ENCODE measurements around the gene KLK11. TPM values are rescaled to one million over a fixed set of nuclear protein-coding genes. Genes with fewer than 3 reads are reported as not detected.

KLK11 gene
- polyA plus RNA-seq, 3 donors = not detected

DNA sequence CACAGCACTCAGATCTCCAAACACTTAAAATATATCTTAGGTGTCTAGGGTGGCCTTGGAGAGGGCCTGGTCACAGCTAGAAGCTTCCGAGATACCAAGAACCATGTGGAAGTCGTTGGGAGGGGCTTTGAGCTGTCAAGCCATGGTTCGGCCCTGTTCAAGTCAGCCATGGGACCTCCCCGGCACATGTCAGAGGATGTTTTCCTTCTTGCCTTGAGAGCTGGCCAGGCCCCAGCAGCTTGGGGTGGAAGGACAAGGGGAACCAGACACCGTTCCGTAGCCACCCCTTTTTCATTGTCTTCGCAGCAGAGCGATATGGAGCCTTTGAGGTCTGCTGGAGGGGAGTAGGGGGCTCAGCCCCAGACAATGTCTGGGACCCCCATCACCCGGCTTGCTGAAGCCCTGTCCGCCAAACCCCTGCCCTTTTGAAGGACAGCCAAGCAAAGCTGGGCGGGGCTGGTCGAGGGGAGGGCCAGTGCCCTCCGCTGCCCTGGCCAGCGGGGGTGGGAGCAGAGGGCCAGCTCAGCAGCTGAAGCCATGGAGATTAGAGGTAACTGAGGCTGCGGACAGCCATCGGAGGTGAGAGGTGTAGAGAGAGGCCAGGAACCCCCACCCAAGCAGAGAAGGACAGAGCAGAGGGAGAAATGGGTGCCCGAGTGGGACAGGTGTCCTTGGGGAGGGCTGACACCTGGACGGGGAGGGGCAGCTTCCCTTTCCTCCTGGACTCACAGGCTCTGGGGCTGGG, 435 bp downstream of the KLK11 start:
- H3K27ac ChIP-seq (ENCODE audit: low read depth in 1 of 2, low read length in 2 of 2) = no peak overlapping the region
- no peaks in the 10 kb centered on the region for H3K4me1 ChIP-seq (ENCODE audit: control insufficient read depth in 1 of 2, insufficient read depth in 2 of 2, low read length in 2 of 2)

DNA sequence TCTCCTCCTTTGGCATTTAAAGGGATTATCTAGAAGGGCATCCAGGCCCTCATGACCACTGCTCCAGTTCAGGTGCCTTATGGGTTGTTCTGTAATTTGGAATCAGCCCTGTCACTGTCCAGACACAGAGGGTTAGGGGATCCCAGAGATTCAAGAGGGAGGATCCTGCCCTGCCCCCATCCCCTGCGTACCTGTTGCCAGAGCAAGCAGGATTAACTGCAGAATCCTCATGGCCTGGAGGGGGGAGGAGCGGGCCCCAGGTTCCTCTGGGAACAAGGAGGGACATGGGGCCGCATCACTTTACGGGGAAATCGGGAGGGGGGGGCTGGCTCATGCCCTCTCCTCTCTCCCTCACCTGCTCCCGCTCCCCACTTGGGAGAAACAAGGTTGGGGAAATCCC, 1.0 kb downstream of the KLK11 start:
- Histone ChIP-seq H3K79me2 (ENCODE audit: insufficient read depth, low read length) (no peaks in the 10 kb centered on the region), H4K20me1 (ENCODE audit: insufficient read depth, low read length) (no peaks in the 10 kb centered on the region), H2AFZ (ENCODE audit: insufficient read depth, low read depth, low read length, poor library complexity, severe bottlenecking) (no peak overlapping the region), H3K9me3 (replicated peaks in 1 of 2; ENCODE audit: control insufficient read depth in 1 of 2, insufficient read depth in 1 of 2, low read length in 2 of 2) (no peaks in the 10 kb centered on the region), H3K36me3 (replicated peaks in 1 of 2; ENCODE audit: control insufficient read depth in 1 of 2, insufficient read depth in 2 of 2, low read length in 2 of 2) (no peaks in the 10 kb centered on the region), H3K9ac (ENCODE audit: insufficient read depth, low read length, poor library complexity, severe bottlenecking) (no peak overlapping the region), H3K4me3 (replicated peaks in 1 of 3; ENCODE audit: low read depth in 2 of 3, low read length in 3 of 3) (no peak overlapping the region), H3K27me3 (ENCODE audit: control insufficient read depth in 2 of 2, insufficient read depth in 2 of 2, low read length in 2 of 2) (peaks cover 0 to 7% of the 10 kb centered on the region in 2 donors), H3K4me2 (replicated peaks; ENCODE audit: extremely low read depth, low read length, poor library complexity, severe bottlenecking) (no peak overlapping the region), H3K27ac (ENCODE audit: low read depth in 1 of 2, low read length in 2 of 2) (no peak overlapping the region), H3K4me1 (ENCODE audit: control insufficient read depth in 1 of 2, insufficient read depth in 2 of 2, low read length in 2 of 2) (peaks cover 0 to under 1% of the 10 kb centered on the region in 2 donors)
- H3K4me1 Mint-ChIP-seq = peaks cover 2% of the 10 kb centered on the region
- no peak for DNase-seq
- H3K27ac Mint-ChIP-seq = no peak overlapping the region
- H3K9me3 Mint-ChIP-seq = peaks cover 0 to 5% (median 0%) of the 10 kb centered on the region in 7 donors
- H3K36me3 Mint-ChIP-seq = no peaks in the 10 kb centered on the region
- intact Hi-C loops (cut with micrococcal nuclease) = no loop called here
- TF ChIP-seq, protein P1, sequence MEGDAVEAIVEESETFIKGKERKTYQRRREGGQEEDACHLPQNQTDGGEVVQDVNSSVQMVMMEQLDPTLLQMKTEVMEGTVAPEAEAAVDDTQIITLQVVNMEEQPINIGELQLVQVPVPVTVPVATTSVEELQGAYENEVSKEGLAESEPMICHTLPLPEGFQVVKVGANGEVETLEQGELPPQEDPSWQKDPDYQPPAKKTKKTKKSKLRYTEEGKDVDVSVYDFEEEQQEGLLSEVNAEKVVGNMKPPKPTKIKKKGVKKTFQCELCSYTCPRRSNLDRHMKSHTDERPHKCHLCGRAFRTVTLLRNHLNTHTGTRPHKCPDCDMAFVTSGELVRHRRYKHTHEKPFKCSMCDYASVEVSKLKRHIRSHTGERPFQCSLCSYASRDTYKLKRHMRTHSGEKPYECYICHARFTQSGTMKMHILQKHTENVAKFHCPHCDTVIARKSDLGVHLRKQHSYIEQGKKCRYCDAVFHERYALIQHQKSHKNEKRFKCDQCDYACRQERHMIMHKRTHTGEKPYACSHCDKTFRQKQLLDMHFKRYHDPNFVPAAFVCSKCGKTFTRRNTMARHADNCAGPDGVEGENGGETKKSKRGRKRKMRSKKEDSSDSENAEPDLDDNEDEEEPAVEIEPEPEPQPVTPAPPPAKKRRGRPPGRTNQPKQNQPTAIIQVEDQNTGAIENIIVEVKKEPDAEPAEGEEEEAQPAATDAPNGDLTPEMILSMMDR (IDR thresholded peaks at IDR 0.05) = no peak
- H3K27me3 Mint-ChIP-seq (ENCODE audit: low read depth in 3 of 3) = peaks cover 20 to 50% (median 28%) of the 10 kb centered on the region in 3 donors
- H3K4me3 Mint-ChIP-seq = no peak overlapping the region
- WGBS (ENCODE audit: insufficient coverage) = no CpG with 5 or more reads among the region's 6 CpGs

More for the DNA sequence above, 435 bp downstream of the KLK11 start:
- H3K4me3 Mint-ChIP-seq = no peak overlapping the region
- H3K27me3 Mint-ChIP-seq (ENCODE audit: low read depth in 3 of 3) = peaks cover 18 to 44% (median 26%) of the 10 kb centered on the region in 3 donors
- no peak for DNase-seq
- Histone ChIP-seq H2AFZ (ENCODE audit: insufficient read depth, low read depth, low read length, poor library complexity, severe bottlenecking) (no peak overlapping the region), H3K9me3 (replicated peaks in 1 of 2; ENCODE audit: control insufficient read depth in 1 of 2, insufficient read depth in 1 of 2, low read length in 2 of 2) (no peaks in the 10 kb centered on the region), H4K20me1 (ENCODE audit: insufficient read depth, low read length) (no peaks in the 10 kb centered on the region), H3K79me2 (ENCODE audit: insufficient read depth, low read length) (no peaks in the 10 kb centered on the region), H3K9ac (ENCODE audit: insufficient read depth, low read length, poor library complexity, severe bottlenecking) (no peak overlapping the region), H3K4me3 (replicated peaks in 1 of 3; ENCODE audit: low read depth in 2 of 3, low read length in 3 of 3) (no peak overlapping the region), H3K27me3 (ENCODE audit: control insufficient read depth in 2 of 2, insufficient read depth in 2 of 2, low read length in 2 of 2) (peaks cover 0 to 5% of the 10 kb centered on the region in 2 donors), H3K36me3 (replicated peaks in 1 of 2; ENCODE audit: control insufficient read depth in 1 of 2, insufficient read depth in 2 of 2, low read length in 2 of 2) (no peaks in the 10 kb centered on the region), H3K4me2 (replicated peaks; ENCODE audit: extremely low read depth, low read length, poor library complexity, severe bottlenecking) (no peak overlapping the region)
- no peaks in the 10 kb centered on the region for H3K36me3 Mint-ChIP-seq
- no peak overlapping the region for H3K27ac Mint-ChIP-seq
- H3K4me1 Mint-ChIP-seq = no peaks in the 10 kb centered on the region
- WGBS (ENCODE audit: insufficient coverage) = 78% methylated on average over 18 of the region's 18 CpGs
- intact Hi-C loops (cut with micrococcal nuclease) = no loop called here
- peaks cover 0 to 5% (median 0%) of the 10 kb centered on the region in 7 donors for H3K9me3 Mint-ChIP-seq
- TF ChIP-seq, protein P1 (IDR thresholded peaks at IDR 0.05) = no peak
